MM.1S (cell line): ENCODE results near the gene SYNDIG1.

ENCODE experiments used
- DNase-seq: peaks from one replicate; pipeline ENCODE4 v3.0.0-alpha.2; 2015
- H2AFZ ChIP-seq: fragments of 300-600 bp; sonication (generic); 2 replicates; pipeline ENCODE4 v1.6.0; 2016; ENCODE audit warnings: antibody characterized with exemption, low read length
- H3F3A ChIP-seq: fragments of 300-600 bp; sonication (generic); 2 replicates; pipeline ENCODE4 v1.6.1; 2016; ENCODE audit warnings: mild to moderate bottlenecking, antibody characterized with exemption, low read length, moderate library complexity, mixed read lengths; ENCODE audit not compliant: insufficient read depth
- H3K27ac ChIP-seq: fragments of 300-600 bp; sonication (generic); 2 replicates; pipeline ENCODE4 v1.5.1; 2016; ENCODE audit warnings: mild to moderate bottlenecking, low read length
- H3K27me3 ChIP-seq: fragments of 300-600 bp; sonication (generic); replicated peaks from 2 replicates; pipeline ENCODE4 v1.6.0; 2016; ENCODE audit warnings: low read length; ENCODE audit not compliant: insufficient read depth
- H3K36me3 ChIP-seq: fragments of 300-600 bp; sonication (generic); replicated peaks from 2 replicates; pipeline ENCODE4 v1.6.1; 2016; ENCODE audit warnings: mild to moderate bottlenecking, low read length, mixed read lengths; ENCODE audit not compliant: insufficient read depth
- H3K4me1 ChIP-seq: fragments of 300-600 bp; sonication (generic); 2 replicates; pipeline ENCODE4 v1.6.1; 2016; ENCODE audit warnings: low read length, mixed read lengths
- H3K4me2 ChIP-seq: fragments of 300-600 bp; sonication (generic); 2 replicates; pipeline ENCODE4 v1.6.0; 2016; ENCODE audit warnings: low read depth, low read length
- H3K4me3 ChIP-seq: fragments of 300-600 bp; sonication (generic); 2 replicates; pipeline ENCODE4 v1.5.1; 2016; ENCODE audit warnings: low read length, mixed read lengths
- H3K79me2 ChIP-seq: fragments of 300-600 bp; sonication (generic); 2 replicates; pipeline ENCODE4 v1.6.1; 2016; ENCODE audit warnings: mixed run types, low read length, mixed read lengths
- H3K9ac ChIP-seq: fragments of 300-600 bp; sonication (generic); 2 replicates; pipeline ENCODE4 v1.6.1; 2016; ENCODE audit warnings: low read length, mixed read lengths
- H3K9me2 ChIP-seq: fragments of 300-600 bp; sonication (generic); replicated peaks from 2 replicates; pipeline ENCODE4 v1.6.1; 2016; ENCODE audit warnings: mild to moderate bottlenecking, low read length, mixed read lengths; ENCODE audit not compliant: insufficient read depth
- H3K9me3 ChIP-seq: fragments of 300-600 bp; sonication (generic); replicated peaks from 2 replicates; pipeline ENCODE4 v1.6.1; 2016; ENCODE audit warnings: mild to moderate bottlenecking, low read length, mixed read lengths; ENCODE audit not compliant: insufficient read depth
- H4K20me1 ChIP-seq: fragments of 300-600 bp; sonication (generic); 2 replicates; pipeline ENCODE4 v1.6.1; 2016; ENCODE audit warnings: mild to moderate bottlenecking, low read length, moderate library complexity, mixed read lengths; ENCODE audit not compliant: insufficient read depth
- CTCF ChIP-seq: fragments of 300-600 bp; sonication (generic); IDR thresholded peaks from 2 replicates; pipeline ENCODE4 v1.5.1; 2016; ENCODE audit warnings: antibody characterized with exemption, low read length, mixed read lengths
- EZH2 ChIP-seq: fragments of 300-600 bp; sonication (generic); optimal IDR thresholded peaks from 2 replicates; pipeline ENCODE3; 2017; ENCODE audit warnings: low read depth, mild to moderate bottlenecking, antibody characterized with exemption, low read length, mixed read lengths
- EZH2phosphoT487 ChIP-seq: fragments of 300-600 bp; sonication (generic); IDR thresholded peaks from 2 replicates; pipeline ENCODE4 v1.6.1; 2018; ENCODE audit warnings: antibody characterized with exemption, low read length

SYNDIG1 gene

DNA sequence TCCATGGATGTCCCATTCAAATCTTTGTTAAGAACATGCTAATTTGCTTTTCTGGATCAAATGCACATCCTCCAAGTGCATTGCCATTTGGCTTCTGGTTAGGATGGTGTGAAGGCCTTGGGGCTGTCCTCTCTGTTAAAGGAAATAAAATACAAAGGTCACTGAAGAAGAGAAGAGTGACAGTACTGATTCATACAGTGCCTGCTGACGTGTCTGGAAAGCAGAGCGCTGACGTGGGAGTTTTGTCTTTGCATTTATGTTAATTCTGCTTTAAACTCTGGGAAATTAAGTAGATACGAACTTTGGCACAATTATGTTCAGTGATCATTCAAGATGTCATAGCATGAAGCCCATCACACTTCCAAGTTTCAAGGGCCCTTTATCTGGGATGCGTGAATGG is 33.2 kb downstream of the SYNDIG1 start:
- no peak for TF ChIP-seq EZH2
- TF ChIP-seq EZH2phosphoT487 = no peak
- no peak for TF ChIP-seq CTCF

GRCh38 chr20:24503352-24503931 is 34.0 kb downstream of the SYNDIG1 start:
- no peaks in the 10 kb centered on the region for H3K36me3 ChIP-seq
- H2AFZ ChIP-seq = no peak overlapping the region
- TF ChIP-seq EZH2phosphoT487 = no peak
- TF ChIP-seq CTCF = no peak
- TF ChIP-seq EZH2 = no peak
- peaks cover 36% of the 10 kb centered on the region for H3K79me2 ChIP-seq
- no peaks in the 10 kb centered on the region for H3K9me3 ChIP-seq
- H3K27me3 ChIP-seq = no peaks in the 10 kb centered on the region
- H3K9me2 ChIP-seq = no peaks in the 10 kb centered on the region
- no peak for DNase-seq
- H4K20me1 ChIP-seq = no peaks in the 10 kb centered on the region
- no peak overlapping the region for H3K4me2 ChIP-seq
- no peak overlapping the region for H3K9ac ChIP-seq
- H3K4me3 ChIP-seq = no peak overlapping the region
- H3F3A ChIP-seq = no peaks in the 10 kb centered on the region
- no peak overlapping the region for H3K27ac ChIP-seq
- H3K4me1 ChIP-seq = peaks cover 11% of the 10 kb centered on the region

More for the DNA sequence above, 33.2 kb downstream of the SYNDIG1 start:
- peaks cover 14% of the 10 kb centered on the region for H3K4me1 ChIP-seq
- no peak overlapping the region for H3K4me2 ChIP-seq
- H3K27ac ChIP-seq = no peak overlapping the region
- H3K27me3 ChIP-seq = no peaks in the 10 kb centered on the region
- no peaks in the 10 kb centered on the region for H3K9me2 ChIP-seq
- peaks cover 38% of the 10 kb centered on the region for H3K79me2 ChIP-seq
- H3K9ac ChIP-seq = no peak overlapping the region
- H4K20me1 ChIP-seq = no peaks in the 10 kb centered on the region
- H3K9me3 ChIP-seq = no peaks in the 10 kb centered on the region
- no peaks in the 10 kb centered on the region for H3F3A ChIP-seq
- DNase-seq = no peak
- no peak overlapping the region for H3K4me3 ChIP-seq
- H2AFZ ChIP-seq = no peak overlapping the region
- H3K36me3 ChIP-seq = no peaks in the 10 kb centered on the region

- H3K9me2 ChIP-seq = no peaks in the 10 kb centered on the region
- TF ChIP-seq EZH2 = no peak
- TF ChIP-seq EZH2phosphoT487 = no peak
- TF ChIP-seq CTCF = no peak
- H3K4me2 ChIP-seq = no peak overlapping the region
- H2AFZ ChIP-seq = no peak overlapping the region
- no peak overlapping the region for H3K27ac ChIP-seq
- no peaks in the 10 kb centered on the region for H3K27me3 ChIP-seq
- no peak for DNase-seq
- no peaks in the 10 kb centered on the region for H4K20me1 ChIP-seq
- no peaks in the 10 kb centered on the region for H3K9me3 ChIP-seq
- no peaks in the 10 kb centered on the region for H3F3A ChIP-seq
- peaks cover 31% of the 10 kb centered on the region; the same call in 1 of the 2 replicates for H3K79me2 ChIP-seq
- no peak overlapping the region for H3K9ac ChIP-seq
- no peak overlapping the region for H3K4me3 ChIP-seq
- peaks cover 11% of the 10 kb centered on the region for H3K4me1 ChIP-seq
- H3K36me3 ChIP-seq = no peaks in the 10 kb centered on the region
These were observed 35.2 kb downstream of the SYNDIG1 start for GRCh38 chr20:24504331-24505285.
